Measurements from ENCODE around the gene ZFAND2B. TPM values are rescaled to one million over a fixed set of nuclear protein-coding genes. Genes with fewer than 3 reads are reported as not detected.

Gene ZFAND2B
- polyA plus RNA-seq, 1 donor from 2014 or later, result 73.6 TPM

DNA sequence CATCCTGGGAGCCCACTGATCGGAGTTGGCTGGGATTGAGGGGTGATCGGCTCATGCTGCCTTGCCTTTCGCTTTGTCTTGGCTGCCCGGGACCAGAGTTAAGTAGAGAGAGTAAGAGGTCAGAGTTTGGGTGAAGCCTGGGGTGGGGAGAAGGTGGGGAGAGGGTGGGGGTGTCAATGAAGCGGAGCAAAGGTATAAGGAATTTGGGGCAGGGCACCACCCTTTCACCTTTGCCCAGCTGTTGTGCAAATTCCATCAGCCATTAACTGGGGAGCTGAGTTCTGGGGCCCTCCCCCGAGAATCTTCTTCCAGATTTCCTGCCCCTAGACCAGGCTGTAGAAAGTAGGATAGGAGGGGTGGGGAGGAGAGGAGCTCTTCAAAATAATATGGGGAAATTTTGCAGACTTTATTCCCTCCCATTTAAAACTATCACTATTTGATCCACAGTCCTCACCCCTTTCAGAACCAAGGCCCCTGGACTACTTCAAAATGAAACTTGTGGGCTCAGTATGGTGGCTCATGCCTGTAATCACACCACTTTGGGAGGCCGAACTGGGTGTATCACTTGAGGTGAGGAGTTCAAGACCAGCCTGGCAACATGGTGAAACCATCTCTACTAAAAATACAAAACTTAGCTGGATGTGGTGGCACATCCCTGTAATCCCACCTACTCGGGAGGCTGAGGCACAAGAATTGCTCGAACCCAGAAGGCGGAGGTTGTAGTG, 36.5 kb upstream of the ZFAND2B start, which contains the start of gene SLC23A3:
TSS of gene SLC23A3 (minus strand) at position 100 of the 725 bp plus-strand sequence. CDS start at position 55, 45 bp downstream.
- TF ChIP-seq, protein P1, sequence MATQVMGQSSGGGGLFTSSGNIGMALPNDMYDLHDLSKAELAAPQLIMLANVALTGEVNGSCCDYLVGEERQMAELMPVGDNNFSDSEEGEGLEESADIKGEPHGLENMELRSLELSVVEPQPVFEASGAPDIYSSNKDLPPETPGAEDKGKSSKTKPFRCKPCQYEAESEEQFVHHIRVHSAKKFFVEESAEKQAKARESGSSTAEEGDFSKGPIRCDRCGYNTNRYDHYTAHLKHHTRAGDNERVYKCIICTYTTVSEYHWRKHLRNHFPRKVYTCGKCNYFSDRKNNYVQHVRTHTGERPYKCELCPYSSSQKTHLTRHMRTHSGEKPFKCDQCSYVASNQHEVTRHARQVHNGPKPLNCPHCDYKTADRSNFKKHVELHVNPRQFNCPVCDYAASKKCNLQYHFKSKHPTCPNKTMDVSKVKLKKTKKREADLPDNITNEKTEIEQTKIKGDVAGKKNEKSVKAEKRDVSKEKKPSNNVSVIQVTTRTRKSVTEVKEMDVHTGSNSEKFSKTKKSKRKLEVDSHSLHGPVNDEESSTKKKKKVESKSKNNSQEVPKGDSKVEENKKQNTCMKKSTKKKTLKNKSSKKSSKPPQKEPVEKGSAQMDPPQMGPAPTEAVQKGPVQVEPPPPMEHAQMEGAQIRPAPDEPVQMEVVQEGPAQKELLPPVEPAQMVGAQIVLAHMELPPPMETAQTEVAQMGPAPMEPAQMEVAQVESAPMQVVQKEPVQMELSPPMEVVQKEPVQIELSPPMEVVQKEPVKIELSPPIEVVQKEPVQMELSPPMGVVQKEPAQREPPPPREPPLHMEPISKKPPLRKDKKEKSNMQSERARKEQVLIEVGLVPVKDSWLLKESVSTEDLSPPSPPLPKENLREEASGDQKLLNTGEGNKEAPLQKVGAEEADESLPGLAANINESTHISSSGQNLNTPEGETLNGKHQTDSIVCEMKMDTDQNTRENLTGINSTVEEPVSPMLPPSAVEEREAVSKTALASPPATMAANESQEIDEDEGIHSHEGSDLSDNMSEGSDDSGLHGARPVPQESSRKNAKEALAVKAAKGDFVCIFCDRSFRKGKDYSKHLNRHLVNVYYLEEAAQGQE (IDR thresholded peaks at IDR 0.05; ENCODE audit: borderline replicate concordance), result no peak
- TF ChIP-seq EZH2 (IDR thresholded peaks at IDR 0.05; ENCODE audit: borderline replicate concordance, insufficient read depth, low read length, poor library complexity, severe bottlenecking), result no peak
- no peak for TF ChIP-seq TAF1 (IDR thresholded peaks at IDR 0.05; ENCODE audit: low read depth)
- no peak for TF ChIP-seq RAD21 (conservative IDR thresholded peaks at IDR 0.05)
- TF ChIP-seq POLR2AphosphoS5 (IDR thresholded peaks at IDR 0.05), result no peak

DNA sequence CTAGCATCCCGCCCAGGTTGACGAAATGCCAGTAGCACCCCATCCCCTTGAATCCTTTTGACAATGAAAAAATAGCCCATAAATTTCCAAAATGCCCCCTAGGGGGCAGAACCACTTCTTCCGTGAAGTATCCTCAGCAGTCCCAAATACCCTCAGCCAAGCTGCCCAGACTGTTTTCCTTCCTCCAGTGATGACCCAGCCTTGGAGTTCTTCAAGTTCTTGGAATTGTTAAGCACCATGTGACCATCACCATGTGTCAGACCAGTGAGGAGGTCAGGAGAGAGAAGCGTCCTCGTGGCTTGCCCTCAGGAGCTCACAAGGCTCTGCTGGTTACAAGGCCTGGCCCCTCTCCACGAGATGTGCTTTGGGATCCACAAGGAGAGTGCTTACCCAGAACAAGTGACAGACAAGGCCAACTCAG, 35.3 kb upstream of the ZFAND2B start:
- H2AFZ ChIP-seq (ENCODE audit: low read depth, low read length), result no peak overlapping the region
- no peaks in the 10 kb centered on the region for H3K27me3 ChIP-seq (ENCODE audit: insufficient read depth, low read depth, low read length)
- H3K9ac ChIP-seq (ENCODE audit: low read length), result no peak overlapping the region

More for the DNA sequence above, 36.5 kb upstream of the ZFAND2B start, which contains the start of gene SLC23A3:
- H3K36me3 ChIP-seq (ENCODE audit: insufficient read depth, low read length), result no peaks in the 10 kb centered on the region
- no peak within 1 kb of the TSS for H2AFZ ChIP-seq (ENCODE audit: low read depth, low read length)
- H3K9me2 ChIP-seq (ENCODE audit: insufficient read depth, low read length), result no peaks in the 10 kb centered on the region
- no peak within 1 kb of the TSS for H3K4me3 ChIP-seq (ENCODE audit: low read length)
- no peak within 1 kb of the TSS for H3K9ac ChIP-seq (ENCODE audit: low read length)
- H3K79me2 ChIP-seq (replicated peaks; ENCODE audit: insufficient read depth, low read length), result no peaks in the 10 kb centered on the region
- H3F3A ChIP-seq (ENCODE audit: insufficient read depth, low read length, poor library complexity, severe bottlenecking), result no peaks in the 10 kb centered on the region
- no peak within 1 kb of the TSS for H3K4me2 ChIP-seq (ENCODE audit: low read length)
- no peaks in the 10 kb centered on the region for H4K20me1 ChIP-seq (ENCODE audit: insufficient read depth)
- H3K27me3 ChIP-seq (ENCODE audit: insufficient read depth, low read depth, low read length), result no peaks in the 10 kb centered on the region
- no peak within 1 kb of the TSS for H3K27ac ChIP-seq (ENCODE audit: low read length)
- no peaks in the 10 kb centered on the region for H3K9me3 ChIP-seq (ENCODE audit: low read length)

More for the DNA sequence above, 35.3 kb upstream of the ZFAND2B start:
- Histone ChIP-seq H3K9me3 (ENCODE audit: low read length) (no peaks in the 10 kb centered on the region), H3K27ac (ENCODE audit: low read length) (no peak overlapping the region), H3K4me2 (ENCODE audit: low read length) (no peak overlapping the region), H4K20me1 (ENCODE audit: insufficient read depth) (no peaks in the 10 kb centered on the region), H3K79me2 (replicated peaks; ENCODE audit: insufficient read depth, low read length) (peaks cover 4% of the 10 kb centered on the region), H3F3A (ENCODE audit: insufficient read depth, low read length, poor library complexity, severe bottlenecking) (no peaks in the 10 kb centered on the region), H3K4me3 (ENCODE audit: low read length) (no peak overlapping the region), H3K36me3 (ENCODE audit: insufficient read depth, low read length) (no peaks in the 10 kb centered on the region), H3K9me2 (ENCODE audit: insufficient read depth, low read length) (no peaks in the 10 kb centered on the region)
- TF ChIP-seq TAF1 (IDR thresholded peaks at IDR 0.05; ENCODE audit: low read depth), result no peak
- no peak for TF ChIP-seq SMC3 (conservative IDR thresholded peaks at IDR 0.05; ENCODE audit: poor library complexity)
- peak; percentile 28 for TF ChIP-seq RAD21 (conservative IDR thresholded peaks at IDR 0.05)
- TF ChIP-seq POLR2AphosphoS5 (IDR thresholded peaks at IDR 0.05), result no peak
- TF ChIP-seq, protein P2, sequence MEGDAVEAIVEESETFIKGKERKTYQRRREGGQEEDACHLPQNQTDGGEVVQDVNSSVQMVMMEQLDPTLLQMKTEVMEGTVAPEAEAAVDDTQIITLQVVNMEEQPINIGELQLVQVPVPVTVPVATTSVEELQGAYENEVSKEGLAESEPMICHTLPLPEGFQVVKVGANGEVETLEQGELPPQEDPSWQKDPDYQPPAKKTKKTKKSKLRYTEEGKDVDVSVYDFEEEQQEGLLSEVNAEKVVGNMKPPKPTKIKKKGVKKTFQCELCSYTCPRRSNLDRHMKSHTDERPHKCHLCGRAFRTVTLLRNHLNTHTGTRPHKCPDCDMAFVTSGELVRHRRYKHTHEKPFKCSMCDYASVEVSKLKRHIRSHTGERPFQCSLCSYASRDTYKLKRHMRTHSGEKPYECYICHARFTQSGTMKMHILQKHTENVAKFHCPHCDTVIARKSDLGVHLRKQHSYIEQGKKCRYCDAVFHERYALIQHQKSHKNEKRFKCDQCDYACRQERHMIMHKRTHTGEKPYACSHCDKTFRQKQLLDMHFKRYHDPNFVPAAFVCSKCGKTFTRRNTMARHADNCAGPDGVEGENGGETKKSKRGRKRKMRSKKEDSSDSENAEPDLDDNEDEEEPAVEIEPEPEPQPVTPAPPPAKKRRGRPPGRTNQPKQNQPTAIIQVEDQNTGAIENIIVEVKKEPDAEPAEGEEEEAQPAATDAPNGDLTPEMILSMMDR (IDR thresholded peaks at IDR 0.05; ENCODE audit: poor library complexity, severe bottlenecking), result peak; percentile 63
